ENCODE measurements around the gene GPER1. TPM values are rescaled to one million over a fixed set of nuclear protein-coding genes. Genes with fewer than 3 reads are reported as not detected.

Gene GPER1
- total RNA-seq, 3 donors from 2014 or later, result 7.9 to 14.7 (median 9.8) TPM

- Histone ChIP-seq H3K4me1 (ENCODE audit: low read depth) (no peaks in the 10 kb centered on the region), H3K36me3 (ENCODE audit: low read depth) (no peaks in the 10 kb centered on the region), H3K9me3 (no peaks in the 10 kb centered on the region), H3K4me3 (no peak overlapping the region)
- no peak for TF ChIP-seq CTCF (IDR thresholded peaks at IDR 0.05)
- intact Hi-C loops (cut with DNase I, micrococcal nuclease), result no loop called here
- ATAC-seq (no peak), DNase-seq (peak in 1 of 3 donors; percentile 31)
Measured at GRCh38 chr7:1105189-1105588, 17.3 kb downstream of the GPER1 start.

DNA sequence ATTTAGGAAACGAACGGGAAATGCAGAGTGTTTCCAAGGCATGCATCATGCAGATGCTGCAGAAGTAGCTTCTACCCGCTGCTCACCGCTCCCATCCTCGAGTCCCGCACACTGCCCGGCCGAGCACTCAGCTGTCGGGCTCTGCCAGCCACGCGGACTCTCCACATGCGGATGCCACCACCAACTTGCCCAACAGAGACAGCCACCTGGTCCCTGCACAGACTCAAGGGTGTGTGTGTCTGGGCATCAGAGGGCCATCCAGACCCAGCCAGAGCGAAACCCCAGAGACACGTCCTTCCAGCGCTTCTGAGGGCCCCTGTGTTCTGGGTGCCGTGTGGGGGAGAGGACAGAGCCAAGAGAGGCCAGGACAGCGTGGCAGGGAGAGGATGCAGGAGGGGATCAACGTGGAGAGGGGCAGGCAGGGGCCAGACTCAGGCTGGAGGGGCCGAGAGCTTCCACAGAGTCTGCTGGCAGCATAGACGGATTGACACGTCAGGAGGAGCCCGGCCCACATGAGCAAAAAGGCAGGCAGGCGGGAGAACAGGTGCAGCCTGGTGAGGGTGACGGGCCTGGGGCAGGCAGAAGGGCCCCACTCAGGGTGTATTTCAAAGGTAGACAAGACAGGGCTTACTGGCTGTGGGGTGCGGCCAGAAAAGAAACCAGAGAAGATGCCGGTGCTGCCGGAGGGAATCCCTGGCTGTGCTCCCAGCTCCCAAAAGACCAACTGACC, 18.3 kb downstream of the GPER1 start:
- Histone ChIP-seq H3K9me3 (no peaks in the 10 kb centered on the region), H3K4me1 (ENCODE audit: low read depth) (no peaks in the 10 kb centered on the region), H3K36me3 (ENCODE audit: low read depth) (no peaks in the 10 kb centered on the region), H3K4me3 (no peak overlapping the region)
- intact Hi-C loops (cut with DNase I, micrococcal nuclease), result no loop called here
- TF ChIP-seq CTCF (IDR thresholded peaks at IDR 0.05), result no peak
- DNase-seq (peak in 1 of 3 donors; percentile 27), ATAC-seq (no peak)

DNA sequence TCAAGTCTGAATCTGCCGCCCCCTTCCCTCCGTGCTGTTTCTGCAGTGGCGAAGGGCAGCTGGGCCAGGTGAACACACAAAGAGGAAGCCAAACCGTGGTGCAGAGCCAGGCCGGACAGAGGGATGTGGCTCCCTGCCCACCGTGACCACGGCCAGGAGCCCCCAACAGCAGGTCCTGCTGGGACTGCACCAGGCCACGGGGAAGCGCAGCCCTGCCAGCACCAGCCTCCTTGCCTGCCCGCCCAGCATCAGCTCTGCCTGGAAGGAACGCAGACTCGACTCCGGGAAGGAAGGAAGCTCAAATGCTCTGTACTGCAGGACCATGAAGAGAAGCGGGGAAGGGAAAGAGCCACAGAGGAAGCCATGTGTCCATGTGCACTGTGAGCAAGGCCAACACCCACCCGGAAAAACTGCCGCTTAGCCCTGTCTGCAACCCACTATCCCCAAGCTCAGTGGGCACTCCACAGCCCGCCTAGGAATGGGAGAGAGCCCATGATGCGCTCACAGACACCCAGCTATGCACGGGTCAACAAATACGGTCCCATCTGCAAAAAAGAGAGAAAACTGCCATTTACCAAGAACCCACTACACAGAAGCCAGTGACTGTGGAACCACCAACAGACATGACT, 19.0 kb downstream of the GPER1 start:
- Histone ChIP-seq H3K9me3 (no peaks in the 10 kb centered on the region), H3K4me3 (no peak overlapping the region), H3K4me1 (ENCODE audit: low read depth) (no peaks in the 10 kb centered on the region), H3K36me3 (ENCODE audit: low read depth) (no peaks in the 10 kb centered on the region)
- TF ChIP-seq CTCF (IDR thresholded peaks at IDR 0.05), result no peak
- intact Hi-C loops (cut with DNase I, micrococcal nuclease), result no loop called here
- ATAC-seq, result no peak
- DNase-seq, result peak in 1 of 3 donors; percentile 42

GRCh38 chr7:1108264-1108920, 20.5 kb downstream of the GPER1 start:
- H3K4me1 ChIP-seq (ENCODE audit: low read depth), result no peaks in the 10 kb centered on the region
- no peak overlapping the region for H3K4me3 ChIP-seq
- intact Hi-C loops (cut with DNase I, micrococcal nuclease), result no loop called here
- TF ChIP-seq CTCF (IDR thresholded peaks at IDR 0.05), result no peak
- ATAC-seq, result no peak
- H3K9me3 ChIP-seq, result no peaks in the 10 kb centered on the region
- DNase-seq, result peak in 1 of 3 donors; percentile 34
- H3K36me3 ChIP-seq (ENCODE audit: low read depth), result no peaks in the 10 kb centered on the region

DNA sequence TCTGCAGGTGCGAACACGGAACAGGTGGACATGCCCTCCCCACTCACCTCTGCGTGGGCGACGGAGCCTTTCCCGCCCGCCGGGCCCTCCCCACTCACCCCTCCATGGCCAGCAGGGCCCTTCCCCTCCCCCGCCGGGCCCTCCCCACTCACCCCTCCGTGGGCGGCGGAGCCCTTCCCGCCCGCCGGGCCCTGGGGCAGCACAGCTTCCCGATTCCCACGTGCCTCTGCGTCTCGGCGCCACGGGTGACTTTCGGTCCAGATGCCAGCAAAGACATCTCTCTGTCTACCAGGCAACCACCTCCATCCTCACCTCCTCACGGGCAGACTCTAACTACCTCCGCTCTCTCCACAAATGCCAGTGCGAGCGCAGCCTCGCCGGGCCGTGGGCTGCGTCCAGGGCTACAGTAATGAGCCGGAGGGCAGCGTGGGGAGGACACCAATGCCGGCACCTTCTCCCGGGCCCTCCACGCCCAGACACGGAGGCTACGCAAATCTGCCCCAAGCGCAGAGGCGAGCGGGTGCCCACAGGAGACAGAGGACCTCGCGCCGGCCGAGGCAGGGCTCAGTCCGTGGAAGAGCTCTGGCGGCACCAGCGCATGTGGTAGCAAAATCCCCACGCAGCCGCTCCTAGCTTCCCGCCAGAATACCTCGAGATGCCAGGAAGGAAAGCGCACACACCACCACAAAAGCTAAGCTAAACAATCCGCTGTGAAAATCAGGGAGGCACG, 21.8 kb downstream of the GPER1 start:
- Histone ChIP-seq H3K9me3 (no peaks in the 10 kb centered on the region), H3K4me3 (no peak overlapping the region), H3K4me1 (ENCODE audit: low read depth) (no peaks in the 10 kb centered on the region), H3K36me3 (ENCODE audit: low read depth) (no peaks in the 10 kb centered on the region)
- no peak for TF ChIP-seq CTCF (IDR thresholded peaks at IDR 0.05)
- no peak for ATAC-seq
- intact Hi-C loops (cut with DNase I, micrococcal nuclease), result no loop called here
- DNase-seq, result peak in 1 of 3 donors; percentile 41
